22Rv1 (cell line): ENCODE data around the gene TMEM51.

Source experiments
- H3K27ac ChIP-seq: fragments of 450-650 bp; 2 replicates; pipeline ENCODE4 v1.5.1; 2017
- ZFX ChIP-seq: fragments of 450-650 bp; IDR thresholded peaks from 2 replicates; pipeline ENCODE4 v1.6.1; 2017; ENCODE audit warnings: antibody characterized with exemption, borderline replicate concordance
- TF ChIP-seq, protein P1 (sequence below): fragments of 450-650 bp; IDR thresholded peaks from 2 replicates; pipeline ENCODE4 v1.5.1; 2017; ENCODE audit warnings: mild to moderate bottlenecking

The TMEM51 gene

GRCh38 chr1:15179485-15179883 is 25.9 kb downstream of the TMEM51 start:
- no peak overlapping the region for H3K27ac ChIP-seq
- no peak for TF ChIP-seq ZFX
- TF ChIP-seq, protein P1, sequence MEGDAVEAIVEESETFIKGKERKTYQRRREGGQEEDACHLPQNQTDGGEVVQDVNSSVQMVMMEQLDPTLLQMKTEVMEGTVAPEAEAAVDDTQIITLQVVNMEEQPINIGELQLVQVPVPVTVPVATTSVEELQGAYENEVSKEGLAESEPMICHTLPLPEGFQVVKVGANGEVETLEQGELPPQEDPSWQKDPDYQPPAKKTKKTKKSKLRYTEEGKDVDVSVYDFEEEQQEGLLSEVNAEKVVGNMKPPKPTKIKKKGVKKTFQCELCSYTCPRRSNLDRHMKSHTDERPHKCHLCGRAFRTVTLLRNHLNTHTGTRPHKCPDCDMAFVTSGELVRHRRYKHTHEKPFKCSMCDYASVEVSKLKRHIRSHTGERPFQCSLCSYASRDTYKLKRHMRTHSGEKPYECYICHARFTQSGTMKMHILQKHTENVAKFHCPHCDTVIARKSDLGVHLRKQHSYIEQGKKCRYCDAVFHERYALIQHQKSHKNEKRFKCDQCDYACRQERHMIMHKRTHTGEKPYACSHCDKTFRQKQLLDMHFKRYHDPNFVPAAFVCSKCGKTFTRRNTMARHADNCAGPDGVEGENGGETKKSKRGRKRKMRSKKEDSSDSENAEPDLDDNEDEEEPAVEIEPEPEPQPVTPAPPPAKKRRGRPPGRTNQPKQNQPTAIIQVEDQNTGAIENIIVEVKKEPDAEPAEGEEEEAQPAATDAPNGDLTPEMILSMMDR = no peak

- TF ChIP-seq, protein P1 = no peak
- no peak for TF ChIP-seq ZFX
- no peak overlapping the region for H3K27ac ChIP-seq
Observed at GRCh38 chr1:15180189-15180588, 26.6 kb downstream of the TMEM51 start.

DNA sequence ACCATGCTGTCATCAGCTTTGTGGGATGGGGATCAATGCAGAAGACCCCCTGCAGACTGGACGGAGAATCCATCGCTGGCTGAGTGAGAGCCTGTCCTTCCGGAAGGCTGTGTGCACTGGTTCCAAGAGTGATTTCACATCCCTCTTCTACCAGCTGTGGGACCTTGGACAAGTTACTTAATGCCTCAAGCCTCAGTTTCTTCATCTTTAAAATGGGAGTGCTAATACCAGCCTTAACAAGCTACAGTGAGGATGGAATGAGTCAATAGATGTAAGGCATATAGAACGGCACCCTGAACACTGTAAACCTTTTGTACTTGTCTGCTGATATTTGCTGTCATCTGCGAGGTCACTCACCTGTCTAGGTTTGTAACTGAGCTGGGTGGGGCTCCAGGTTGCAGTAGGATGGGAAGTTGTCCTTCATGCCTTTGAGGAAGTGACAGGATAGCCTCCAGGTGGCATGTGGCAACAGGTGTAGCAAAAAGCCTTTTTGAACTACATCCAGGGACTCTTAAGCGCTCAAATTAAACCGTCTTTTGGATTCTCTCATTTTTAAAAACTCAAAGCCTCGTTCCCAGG is 27.5 kb downstream of the TMEM51 start:
- H3K27ac ChIP-seq = no peak overlapping the region
- TF ChIP-seq ZFX = no peak
- TF ChIP-seq, protein P1 = no peak

DNA sequence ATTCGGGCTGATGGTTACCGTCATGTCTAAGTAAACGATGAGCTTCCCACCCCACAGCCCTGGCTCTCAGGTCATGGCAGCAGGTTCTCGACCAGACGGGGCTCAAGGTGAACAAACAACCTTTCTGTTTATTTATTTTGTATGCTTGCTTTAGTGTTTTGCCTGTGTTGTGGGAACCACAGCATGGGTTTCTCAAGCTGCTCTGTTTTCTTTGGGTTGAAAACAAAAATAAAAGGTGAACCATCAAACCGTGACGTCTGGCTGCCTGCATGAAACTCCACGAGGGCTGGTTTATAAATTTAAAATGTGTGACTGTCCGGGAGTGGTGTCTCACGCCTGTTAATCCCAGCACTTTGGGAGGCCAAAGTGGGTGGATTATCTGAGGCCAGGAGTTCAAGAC is 28.0 kb downstream of the TMEM51 start:
- H3K27ac ChIP-seq = no peak overlapping the region
- no peak for TF ChIP-seq ZFX
- TF ChIP-seq, protein P1 = no peak

GRCh38 chr1:15184436-15185241 is 31.1 kb downstream of the TMEM51 start:
- H3K27ac ChIP-seq = no peak overlapping the region
- TF ChIP-seq ZFX = no peak
- TF ChIP-seq, protein P1 = no peak

DNA sequence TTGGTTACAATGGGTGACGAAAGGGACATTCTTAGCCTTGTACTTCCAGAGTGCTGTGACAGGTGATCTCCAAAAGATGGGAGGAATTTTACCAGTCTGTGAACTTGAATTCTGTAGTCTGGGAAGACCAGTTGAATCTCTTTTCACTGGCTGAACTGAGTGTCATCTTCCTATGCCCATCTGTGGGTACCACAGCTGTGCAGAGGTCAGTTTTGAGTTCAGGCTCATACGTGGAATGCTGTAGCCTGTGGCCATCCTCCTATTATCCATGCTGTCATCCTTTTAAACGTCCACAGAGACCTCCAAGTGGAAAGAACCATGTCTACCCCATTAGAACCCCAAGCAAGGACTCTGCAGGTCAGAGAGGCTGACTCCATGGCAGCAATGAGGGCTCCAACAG is 32.1 kb downstream of the TMEM51 start:
- TF ChIP-seq, protein P1 = no peak
- no peak for TF ChIP-seq ZFX
- no peak overlapping the region for H3K27ac ChIP-seq
